ENCODE results near the gene RHPN2. TPM values are rescaled to one million over a fixed set of nuclear protein-coding genes. Genes with fewer than 3 reads are reported as not detected.
A peak's percentile ranks its signal among the peaks of the same experiment; 100 is the strongest.

Gene RHPN2
- total and polyA plus RNA-seq, 2 of the 13 experiments (the other 11 are each of a cell fraction or from before 2014, with no cell fraction given), result 20.3 to 48.0 TPM

DNA sequence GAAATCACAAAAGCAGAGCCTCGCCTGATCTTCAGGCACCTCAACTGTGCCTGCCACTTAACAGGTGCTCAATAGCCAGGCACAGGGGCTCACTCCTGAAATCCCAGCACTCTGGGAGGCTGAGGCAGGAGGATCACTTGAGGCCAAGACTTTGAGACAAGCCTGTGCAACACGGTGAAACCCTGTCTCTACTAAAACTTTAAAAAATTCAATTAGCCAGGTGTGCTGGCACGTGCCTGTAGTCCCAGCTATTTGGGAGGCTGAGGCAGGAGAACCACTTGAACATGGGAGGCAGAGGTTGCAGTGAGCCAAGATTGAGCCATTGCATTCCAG lies 22.9 kb downstream of the RHPN2 start (continued):
- TF ChIP-seq, protein P1, sequence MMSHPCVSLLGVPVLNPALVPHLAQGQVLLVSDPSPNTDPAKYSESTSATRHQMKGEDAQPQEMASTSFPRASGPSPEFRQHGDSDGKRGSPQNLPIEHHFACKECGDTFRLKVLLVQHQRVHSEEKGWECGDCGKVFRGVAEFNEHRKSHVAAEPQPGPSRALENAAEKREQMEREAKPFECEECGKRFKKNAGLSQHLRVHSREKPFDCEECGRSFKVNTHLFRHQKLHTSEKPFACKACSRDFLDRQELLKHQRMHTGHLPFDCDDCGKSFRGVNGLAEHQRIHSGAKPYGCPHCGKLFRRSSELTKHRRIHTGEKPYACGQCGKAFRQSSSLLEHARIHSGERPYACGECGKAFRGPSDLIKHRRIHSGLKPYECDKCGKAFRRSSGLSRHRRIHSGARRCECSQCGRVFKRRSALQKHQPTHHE (CRISPR knock-in tag; IDR thresholded peaks at IDR 0.05; ENCODE audit: borderline replicate concordance), result peak; percentile 21; the same call in 1 of the 2 replicates
- 0 out of 2 replicates have a peak, but pooled peaks have one; percentile 3 for TF ChIP-seq ZNF136 (CRISPR knock-in tag; IDR thresholded peaks at IDR 0.05; ENCODE audit: low read depth)

GRCh38 chr19:33040994-33041827 lies 23.5 kb downstream of the RHPN2 start:
- Histone ChIP-seq H3K9ac (ENCODE audit: insufficient read depth, low read depth, low read length) (peak overlapping the region; percentile 95), H3K4me3 (replicated peaks in 1 of 3; ENCODE audit: insufficient read depth in 1 of 3, low read depth in 2 of 3, low read length in 3 of 3) (peak overlapping the region in 2 of 3 experiments; percentile 28 to 56; a peak in 5 of 6 replicates), H3K27me3 (ENCODE audit: control insufficient read depth in 1 of 2, insufficient read depth in 2 of 2, low read length in 2 of 2) (no peaks in the 10 kb centered on the region), H3K9me3 (ENCODE audit: low read length) (no peaks in the 10 kb centered on the region), H3K4me1 (ENCODE audit: insufficient read depth, low read length) (peaks cover 74% of the 10 kb centered on the region), H3K4me2 (ENCODE audit: low read depth, low read length) (peak overlapping the region; percentile 89), H3K79me2 (ENCODE audit: insufficient read depth, low read length) (peaks cover 55% of the 10 kb centered on the region), H2AFZ (ENCODE audit: low read length) (no peak overlapping the region), H3K27ac (ENCODE audit: extremely low read length, insufficient read depth, low read length) (peak overlapping the region; percentile 100), H4K20me1 (ENCODE audit: insufficient read depth, low read length) (no peaks in the 10 kb centered on the region), H3K36me3 (replicated peaks in 1 of 2; ENCODE audit: control insufficient read depth in 1 of 2, insufficient read depth in 2 of 2, low read length in 2 of 2) (peaks cover 4 to 13% of the 10 kb centered on the region in 2 experiments; a peak in 4 of 5 replicates)
- peak; percentile 96 for FAIRE-seq
- intact Hi-C loops (cut with micrococcal nuclease; ENCODE audit: unreplicated experiment), result no loop called here
- BruUV-seq (replicated peaks), result TSS peak; percentile 75
- WGBS (ENCODE audit: low lambda C conversion rate), result 3% methylated on average over 7 of the region's 9 CpGs
- peak; percentile 100 for DNase-seq (ENCODE audit: low spot score)
- in situ Hi-C loops (cut with HindIII; ENCODE audit: extremely low pct_ligation_motif_present, low pct_unique_long_range_greater_than_20kb), result no loop called here
- POLR2A ChIA-PET, result interaction anchor here (0.6 to 6.2 kb wide), 16 partner anchors 8 to 1142 kb away, joined by 3 to 53 read pairs (median 8); partner anchors contain the start of genes CEBPA, GPATCH1 and RHPN2
- ATAC-seq, result peak; percentile 91
- CTCF ChIA-PET (ENCODE audit: low intra/inter-chr PET ratio, low total read pairs), result no interaction called here
- TF ChIP-seq AHDC1 (CRISPR knock-in tag; IDR thresholded peaks at IDR 0.05; ENCODE audit: borderline replicate concordance) (peak; percentile 87), NR1H2 (CRISPR knock-in tag; IDR thresholded peaks at IDR 0.05; ENCODE audit: borderline replicate concordance, low read depth) (no peak)

Data from HepG2 (cell line).